ENCODE results near the gene NFE2L3.

DNA sequence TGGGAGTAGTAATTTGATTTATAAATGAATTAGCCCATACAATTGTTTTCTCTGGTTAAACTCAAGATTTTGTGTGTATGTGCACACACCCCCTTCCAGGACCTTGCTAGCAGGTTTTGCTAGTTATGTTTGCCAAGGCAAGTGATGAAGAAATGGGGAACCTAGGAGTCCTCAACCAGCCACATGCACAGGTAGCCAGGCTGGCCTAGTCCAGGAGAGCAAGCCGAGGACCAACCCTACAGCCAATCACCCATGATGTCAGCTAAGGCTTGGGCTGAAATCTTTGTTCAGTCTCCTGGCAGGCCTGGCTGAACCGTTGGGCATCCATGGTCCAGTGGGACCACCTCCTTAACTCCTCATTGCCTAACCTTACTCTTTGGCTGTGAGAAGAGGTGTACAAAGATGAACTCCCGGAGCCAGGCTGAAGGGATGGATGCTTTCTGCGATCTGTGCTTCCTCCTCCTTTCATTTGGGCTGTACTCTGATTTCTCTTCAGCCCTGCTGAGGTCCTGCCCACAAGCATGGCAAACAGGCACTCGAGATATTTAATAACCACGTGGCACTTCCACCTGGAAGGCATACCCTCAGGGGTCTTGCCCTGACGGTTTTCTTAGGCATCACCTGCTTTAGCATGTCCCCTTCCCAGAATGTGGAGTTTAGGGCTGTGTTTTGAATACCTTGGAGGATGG lies 26.4 kb downstream of the NFE2L3 start:
- TF ChIP-seq RCOR1 (IDR thresholded peaks at IDR 0.05; ENCODE audit: insufficient replicate concordance, low read length) (no peak), MAFK (IDR thresholded peaks at IDR 0.05; ENCODE audit: low read depth, low read length) (no peak), POLR2A (IDR thresholded peaks at IDR 0.05; ENCODE audit: low read depth, low read length) (no peak), RFX5 (IDR thresholded peaks at IDR 0.05; ENCODE audit: low read depth, low read length) (no peak)
- TF ChIP-seq, protein P1, sequence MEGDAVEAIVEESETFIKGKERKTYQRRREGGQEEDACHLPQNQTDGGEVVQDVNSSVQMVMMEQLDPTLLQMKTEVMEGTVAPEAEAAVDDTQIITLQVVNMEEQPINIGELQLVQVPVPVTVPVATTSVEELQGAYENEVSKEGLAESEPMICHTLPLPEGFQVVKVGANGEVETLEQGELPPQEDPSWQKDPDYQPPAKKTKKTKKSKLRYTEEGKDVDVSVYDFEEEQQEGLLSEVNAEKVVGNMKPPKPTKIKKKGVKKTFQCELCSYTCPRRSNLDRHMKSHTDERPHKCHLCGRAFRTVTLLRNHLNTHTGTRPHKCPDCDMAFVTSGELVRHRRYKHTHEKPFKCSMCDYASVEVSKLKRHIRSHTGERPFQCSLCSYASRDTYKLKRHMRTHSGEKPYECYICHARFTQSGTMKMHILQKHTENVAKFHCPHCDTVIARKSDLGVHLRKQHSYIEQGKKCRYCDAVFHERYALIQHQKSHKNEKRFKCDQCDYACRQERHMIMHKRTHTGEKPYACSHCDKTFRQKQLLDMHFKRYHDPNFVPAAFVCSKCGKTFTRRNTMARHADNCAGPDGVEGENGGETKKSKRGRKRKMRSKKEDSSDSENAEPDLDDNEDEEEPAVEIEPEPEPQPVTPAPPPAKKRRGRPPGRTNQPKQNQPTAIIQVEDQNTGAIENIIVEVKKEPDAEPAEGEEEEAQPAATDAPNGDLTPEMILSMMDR (conservative IDR thresholded peaks at IDR 0.05; ENCODE audit: low read depth, low read length): no peak
